Left renal cortex interstitium (tissue), 4 donors: ENCODE data around the gene TARDBP. TPM values are rescaled to one million over a fixed set of nuclear protein-coding genes. Genes with fewer than 3 reads are reported as not detected.

Source experiments
- polyA plus RNA-seq, 4 donors: library from polyadenylated mRNA; unstranded; fragments of 120-200 nt; gene quantifications; one replicate each; pipeline ENCODE4 v1.2.1, GENCODE V29; 2013; ENCODE audit not compliant: insufficient read length in 4 of 4

The TARDBP gene
- polyA plus RNA-seq, 4 donors, result 259 to 363 (median 314) TPM

Other genes starting within 250 kb of the TARDBP start
- 10 to 100 TPM; 13.5 to 24.4 (median 19.8) TPM for gene CASZ1, start 216.0 kb upstream of the TARDBP start, polyA plus RNA-seq
- gene MASP2, start 34.6 kb downstream of the TARDBP start, polyA plus RNA-seq, result 10 to 100 TPM in 1 of 4 donors, 1 to 10 TPM in 3; 2.7 to 10.1 (median 6.0) TPM
- gene SRM, start 47.4 kb downstream of the TARDBP start, polyA plus RNA-seq, result 10 to 100 TPM; 38.5 to 57.5 (median 48.0) TPM
- gene EXOSC10, start 87.2 kb downstream of the TARDBP start, polyA plus RNA-seq, result 100 to 1,000 TPM in 2 of 4 donors, 10 to 100 TPM in 2; 73.1 to 108 (median 94.2) TPM
- under 1 TPM in 2 of 4 donors, not detected in 2; 0.06 to 0.14 TPM for gene ANGPTL7, start 176.7 kb downstream of the TARDBP start, polyA plus RNA-seq
- gene MTOR, start 249.9 kb downstream of the TARDBP start, polyA plus RNA-seq, result 10 to 100 TPM; 33.8 to 49.1 (median 41.6) TPM